H1 (cell line): ENCODE data around the gene PPP2R3B. TPM values are rescaled to one million over a fixed set of nuclear protein-coding genes. Genes with fewer than 3 reads are reported as not detected.

Experiments
- CTCF ChIA-PET: fragments of 300-600 bp; sonication (Branson Sonifier 250); formaldehyde crosslinking; loops from one replicate; lab custom pipeline; 2021; ENCODE audit not compliant: partially characterized antibody; lab: Charles Lee
- POLR2A ChIA-PET: fragments of 300-600 bp; sonication (Branson Sonifier 250); formaldehyde crosslinking; loops from one replicate; lab custom pipeline; 2021; ENCODE audit warnings: inconsistent platforms; ENCODE audit not compliant: partially characterized antibody; lab: Charles Lee
- DNase-seq, 2 experiments: peaks; one replicate each; pipeline versions ENCODE4 v3.0.0 to v3.0.0-alpha.2; 2010 to 2022; ENCODE audit warnings: low spot score in 2 of 2, low read depth in 1 of 2, mixed read lengths in 1 of 2
- FAIRE-seq: peaks from 2 replicates; lab custom pipeline; 2011; peaks lifted over from hg19 to GRCh38; lab: Jason Lieb, UNC
- H2AFZ ChIP-seq: 2 replicates; pipeline ENCODE4 v1.8.1; 2012; ENCODE audit warnings: low read length, inconsistent platforms
- H2AK5ac ChIP-seq: 2 replicates; pipeline ENCODE4 v1.6.1; 2013; ENCODE audit warnings: low read depth, low read length
- H2BK120ac ChIP-seq: replicated peaks from 2 replicates; pipeline ENCODE3; 2013; ENCODE audit warnings: low read depth, low read length, inconsistent platforms
- H2BK12ac ChIP-seq: 2 replicates; pipeline ENCODE4 v1.6.1; 2013; ENCODE audit warnings: low read depth, low read length
- H2BK15ac ChIP-seq: 2 replicates; pipeline ENCODE4 v1.6.1; 2013; ENCODE audit warnings: low read length
- H2BK20ac ChIP-seq: 2 replicates; pipeline ENCODE4 v1.6.1; 2013; ENCODE audit warnings: low read length
- H2BK5ac ChIP-seq: 2 replicates; pipeline ENCODE4 v1.6.1; 2013; ENCODE audit warnings: low read depth, low read length
- H3K14ac ChIP-seq: 2 replicates; pipeline ENCODE4 v1.6.1; 2013; ENCODE audit warnings: inconsistent platforms; ENCODE audit not compliant: insufficient read length
- H3K18ac ChIP-seq: 2 replicates; pipeline ENCODE4 v1.6.1; 2013; ENCODE audit warnings: low read length; ENCODE audit errors: extremely low read depth
- H3K23ac ChIP-seq: 2 replicates; pipeline ENCODE4 v1.6.1; 2013; ENCODE audit warnings: inconsistent platforms; ENCODE audit not compliant: insufficient read length
- H3K23me2 ChIP-seq: 2 replicates; pipeline ENCODE4 v1.6.1; 2013; ENCODE audit warnings: low read depth, low read length
- H3K27ac ChIP-seq: 2 replicates; pipeline ENCODE4 v1.6.1; 2011; ENCODE audit warnings: low read depth, low read length, inconsistent platforms
- H3K27me3 ChIP-seq, 4 experiments: replicated peaks in 1 of 4; 1 replicate in 1 of 4; 2 replicates in 3 of 4; pipeline versions ENCODE4 v1.6.1 to v1.8.1; 2011 to 2013; ENCODE audit warnings: low read length in 3 of 4, mild to moderate bottlenecking in 3 of 4, inconsistent platforms in 2 of 4, mixed read lengths in 2 of 4, moderate library complexity in 1 of 4; ENCODE audit not compliant: control insufficient read depth in 3 of 4, insufficient read depth in 3 of 4; ENCODE audit errors: extremely low read depth in 1 of 4
- H3K36me3 ChIP-seq, 4 experiments: 2 replicates each; pipeline versions ENCODE4 v1.6.1 to v1.8.1; 2011 to 2013; ENCODE audit warnings: mild to moderate bottlenecking in 4 of 4, low read length in 3 of 4, moderate library complexity in 2 of 4, control low read depth in 1 of 4, inconsistent platforms in 1 of 4; ENCODE audit not compliant: insufficient read depth in 4 of 4, control insufficient read depth in 2 of 4
- H3K4ac ChIP-seq: replicated peaks from 2 replicates; pipeline ENCODE3; 2013; ENCODE audit warnings: low read length, low read depth, mixed read lengths, inconsistent platforms; ENCODE audit not compliant: insufficient read length
- H3K4me1 ChIP-seq, 4 experiments: replicated peaks in 1 of 4; 1 replicate in 1 of 4; 2 replicates in 3 of 4; pipeline versions ENCODE4 v1.6.1 to v1.8.1; 2011 to 2013; ENCODE audit warnings: low read length in 3 of 4, inconsistent platforms in 2 of 4, mixed read lengths in 1 of 4; ENCODE audit not compliant: insufficient read depth in 4 of 4, control insufficient read depth in 3 of 4
- H3K4me2 ChIP-seq, 2 experiments: 2 replicates each; pipeline versions ENCODE4 v1.6.1 to v1.8.1; 2011 to 2013; ENCODE audit warnings: low read depth in 2 of 2, low read length in 2 of 2, control low read depth in 1 of 2, inconsistent platforms in 1 of 2, mild to moderate bottlenecking in 1 of 2; ENCODE audit not compliant: insufficient read depth in 1 of 2
- H3K4me3 ChIP-seq, 4 experiments: fragments of 200-600, 300-600 bp in 1 of 4; sonication (generic), shearing (Covaris generic), sonication (Bioruptor Twin) in 1 of 4; 2 replicates each; pipeline versions ENCODE4 v1.5.1 to v1.8.1; 2011 to 2016; ENCODE audit warnings: low read length in 4 of 4, low read depth in 3 of 4, control low read depth in 2 of 4, inconsistent platforms in 2 of 4, mild to moderate bottlenecking in 2 of 4, mixed read lengths in 1 of 4, moderate library complexity in 1 of 4; ENCODE audit not compliant: insufficient read depth in 2 of 4; ENCODE audit errors: extremely low read depth in 1 of 4
- H3K56ac ChIP-seq: replicated peaks from 2 replicates; pipeline ENCODE3; 2013; ENCODE audit warnings: low read depth, mild to moderate bottlenecking, mixed read lengths, low read length, inconsistent platforms; ENCODE audit not compliant: insufficient read length
- H3K79me1 ChIP-seq: 2 replicates; pipeline ENCODE4 v1.6.1; 2013; ENCODE audit warnings: low read depth, low read length, control low read depth
- H3K79me2 ChIP-seq, 2 experiments: 2 replicates each; pipeline versions ENCODE4 v1.6.1 to v1.8.1; 2012 to 2013; ENCODE audit warnings: low read length in 2 of 2, mild to moderate bottlenecking in 2 of 2, inconsistent platforms in 1 of 2; ENCODE audit not compliant: insufficient read depth in 2 of 2, control insufficient read depth in 1 of 2
- H3K9ac ChIP-seq, 4 experiments: replicated peaks in 1 of 4; 1 replicate in 1 of 4; 2 replicates in 3 of 4; pipeline versions ENCODE4 v1.6.1 to v1.8.1; 2011 to 2013; ENCODE audit warnings: low read depth in 3 of 4, low read length in 3 of 4, control low read depth in 2 of 4, mild to moderate bottlenecking in 2 of 4, moderate library complexity in 2 of 4, inconsistent platforms in 1 of 4; ENCODE audit errors: extremely low read depth in 1 of 4
- H3K9me3 ChIP-seq, 2 experiments: 2 replicates each; pipeline versions ENCODE4 v1.6.1 to v1.8.1; 2012 to 2013; ENCODE audit warnings: mild to moderate bottlenecking in 2 of 2, moderate library complexity in 2 of 2, control low read depth in 1 of 2, inconsistent platforms in 1 of 2, low read depth in 1 of 2, low read length in 1 of 2, mixed read lengths in 1 of 2; ENCODE audit not compliant: insufficient read depth in 2 of 2
- H4K20me1 ChIP-seq, 2 experiments: replicated peaks in 1 of 2; 2 replicates each; pipeline versions ENCODE3 to v1.8.1; 2011 to 2013; ENCODE audit warnings: inconsistent platforms in 2 of 2, low read length in 2 of 2, mild to moderate bottlenecking in 1 of 2; ENCODE audit not compliant: insufficient read depth in 2 of 2, control insufficient read depth in 1 of 2
- H4K5ac ChIP-seq: 2 replicates; pipeline ENCODE4 v1.6.1; 2013; ENCODE audit warnings: low read length, low read depth, mixed read lengths, inconsistent platforms; ENCODE audit not compliant: insufficient read length
- H4K8ac ChIP-seq: 2 replicates; pipeline ENCODE4 v1.8.0; 2013; ENCODE audit warnings: mild to moderate bottlenecking, moderate library complexity, low read length, inconsistent platforms; ENCODE audit not compliant: insufficient read depth; ENCODE audit errors: extremely low read depth
- H4K91ac ChIP-seq: replicated peaks from 2 replicates; pipeline ENCODE3; 2013; ENCODE audit warnings: low read length, mixed read lengths, inconsistent platforms; ENCODE audit not compliant: insufficient read length
- KDM4A ChIP-seq: IDR thresholded peaks from one replicate; pipeline ENCODE4 v1.7.1; 2012; ENCODE audit warnings: low read depth, mild to moderate bottlenecking, moderate library complexity, low read length, inconsistent platforms; ENCODE audit not compliant: severe bottlenecking
- PHF8 ChIP-seq: fragments of 200-600 bp; sonication (generic); conservative IDR thresholded peaks from 2 replicates; pipeline ENCODE4 v1.7.1; 2012; ENCODE audit warnings: low read depth, mild to moderate bottlenecking, inconsistent platforms, low read length, moderate library complexity
- WGBS, 2 experiments: shearing (Covaris generic) in 1 of 2; methylation state at CpG; one replicate each; pipeline versions ENCODE4 v1.1.6 to v1.1.7; 2013 to 2015; ENCODE audit warnings: low lambda C conversion rate in 2 of 2, mixed read lengths in 2 of 2, inconsistent platforms in 1 of 2, low coverage in 1 of 2, missing lambda C conversion rate in 1 of 2; ENCODE audit not compliant: insufficient replicate concordance in 2 of 2, insufficient coverage in 1 of 2, insufficient read length in 1 of 2; ENCODE audit errors: extremely low coverage in 1 of 2, missing lambda C conversion rate in 1 of 2; 5-methylcytosine and 5-hydroxymethylcytosine counted together
- polyA plus RNA-seq, 7 experiments: library from polyadenylated mRNA; depleted of rRNA in 3 of 7; stranded (reverse) in 5 of 7; unstranded in 2 of 7; fragments of >200 nt in 5 of 7; fragments of 200-250 nt in 2 of 7; gene quantifications; 1 replicate in 5 of 7; 2 replicates in 1 of 7; 4 replicates in 1 of 7; pipeline versions ENCODE4 v1.2.1 to v1.2.3, GENCODE V29; 2011 to 2013; ENCODE audit warnings: missing spikeins in 2 of 7, mixed read lengths in 2 of 7
- total RNA-seq: library from RNA; stranded (reverse); fragmentation: NEBNext Ultra II Directional; extraction: Animal tissue kit (Norgen Biotek cat#: 25700); gene quantifications from 2 replicates; pipeline ENCODE4 v1.2.1, GENCODE V29; 2021

The PPP2R3B gene
- total and polyA plus RNA-seq, 2 of the 8 experiments (the other 6 are each of a cell fraction or from before 2014, with no cell fraction given) = 47.6 to 86.7 TPM

DNA sequence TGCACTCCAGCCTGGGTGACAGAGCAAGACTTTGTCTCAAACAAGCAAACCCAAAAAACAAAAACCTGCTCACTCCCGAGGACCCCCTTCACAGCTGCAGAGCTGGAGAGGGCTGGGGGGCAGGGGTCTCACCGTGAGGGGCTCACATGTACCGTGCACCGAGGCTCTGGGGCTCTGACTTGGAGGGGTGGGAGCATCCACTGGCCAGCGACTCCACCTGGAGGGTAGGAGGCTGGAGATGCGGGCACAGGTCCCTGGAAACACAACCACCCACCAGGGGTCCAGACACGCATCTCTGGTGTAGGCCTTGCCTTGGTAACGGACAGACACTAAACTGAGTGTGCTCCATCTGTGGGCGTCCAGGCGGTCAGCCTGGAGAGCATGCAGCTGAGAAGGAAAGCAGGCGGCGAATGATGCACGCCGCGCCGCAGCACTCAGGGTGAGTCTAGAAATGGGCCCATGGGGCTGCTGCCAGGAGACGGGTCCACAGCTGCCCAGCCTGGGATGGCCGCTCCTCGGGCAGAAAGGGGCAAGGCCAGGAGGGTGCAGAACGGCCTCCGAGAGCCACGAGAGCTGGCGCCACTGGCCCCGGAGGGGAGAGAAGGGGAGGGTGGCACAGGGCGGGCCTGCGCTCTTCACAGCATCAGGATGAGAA, 26.1 kb downstream of the PPP2R3B start:
- Histone ChIP-seq H3K4ac (no peak overlapping the region), H3K27me3 (no peaks in the 10 kb centered on the region), H3K79me2 (peaks cover 0 to 57% of the 10 kb centered on the region in 2 experiments; a peak in 2 of 4 replicates), H2BK15ac (no peak overlapping the region), H4K5ac (no peak overlapping the region), H2BK120ac (no peak overlapping the region), H3K56ac (no peak overlapping the region), H3K23ac (no peak overlapping the region), H3K79me1 (peaks cover 21% of the 10 kb centered on the region), H2AFZ (no peak overlapping the region), H3K9me3 (peaks cover 0 to 4% of the 10 kb centered on the region in 2 experiments; a peak in 1 of 4 replicates), H3K4me2 (no peak overlapping the region), H2BK5ac (no peak overlapping the region), H3K9ac (no peak overlapping the region), H2AK5ac (no peak overlapping the region), H2BK12ac (no peak overlapping the region), H2BK20ac (no peak overlapping the region), H3K4me1 (no peaks in the 10 kb centered on the region), H3K4me3 (no peak overlapping the region), H3K27ac (no peak overlapping the region), H3K14ac (no peak overlapping the region), H4K91ac (no peak overlapping the region), H3K36me3 (peaks cover 4 to 24% (median 15%) of the 10 kb centered on the region in 4 experiments; a peak in 6 of 8 replicates), H3K18ac (no peak overlapping the region), H4K20me1 (peaks cover 5 to 18% of the 10 kb centered on the region in 2 experiments), H3K23me2 (no peaks in the 10 kb centered on the region), H4K8ac (no peak overlapping the region)
- ChIA-PET CTCF (no interaction called here), POLR2A (no interaction called here)
- FAIRE-seq (no peak), DNase-seq (no peak)
- WGBS, 2 experiments = 92% methylated on average over 17 of the region's 26 CpGs; no CpG with 5 or more reads in 1 of the 2 experiments
- TF ChIP-seq KDM4A = no peak
- TF ChIP-seq PHF8 = no peak
